Pancreas (tissue), 10 donors: ENCODE data around the gene PIP5K1B. TPM values are rescaled to one million over a fixed set of nuclear protein-coding genes. Genes with fewer than 3 reads are reported as not detected.

ENCODE experiments used
- ATAC-seq, 4 donors: fragments of 200-7000 bp; cut with Tn5 transposase; one replicate each; pipeline versions ENCODE4 v1.8.0 to v1.9.1; 2020; ENCODE audit warnings: mild to moderate bottlenecking in 4 of 4, moderate library complexity in 4 of 4
- DNase-seq, 6 donors: peaks; one replicate each; pipeline ENCODE4 v3.0.0-alpha.2; 2020
- FAIRE-seq: peaks from 2 replicates; lab custom pipeline; 2012; peaks lifted over from hg19 to GRCh38; lab: Jason Lieb, UNC
- H3K27ac ChIP-seq, 4 donors: fragments of 200-600 bp; sonication (generic); 1 replicate in 3 of 4; 2 replicates in 1 of 4; pipeline versions ENCODE4 v1.5.0 to v1.8.0; 2020
- H3K27me3 ChIP-seq, 4 donors: fragments of 200-600 bp; one replicate each; pipeline ENCODE4 v1.8.0; 2021
- H3K36me3 ChIP-seq, 3 donors: fragments of 200-600 bp; sonication (generic) in 1 of 3; one replicate each; pipeline versions ENCODE4 v1.5.0 to v1.8.0; 2020 to 2021
- H3K4me1 ChIP-seq, 3 donors: fragments of 200-600 bp; one replicate each; pipeline ENCODE4 v1.8.0; 2021
- H3K4me3 ChIP-seq, 4 donors: fragments of 200-600 bp; sonication (generic) in 2 of 4; one replicate each; pipeline versions ENCODE4 v1.5.0 to v1.8.0; 2020 to 2021
- H3K9me3 ChIP-seq, 4 donors: fragments of 200-600 bp; one replicate each; pipeline ENCODE4 v1.8.0; 2021
- WGBS, 2 donors: extraction: QIAGEN DNeasy Blood & Tissue Kit; methylation state at CpG; one replicate each; pipeline ENCODE4 v1.1.7; 2013; 5-methylcytosine and 5-hydroxymethylcytosine counted together
- intact Hi-C, 3 donors: fragments of 100-400 bp; cut with DNase I; formaldehyde crosslinking; loops; one replicate each; pipeline versions ENCODE4 v1.11.1 to v1.14.2; 2022
- polyA plus RNA-seq, 2 donors: library from polyadenylated mRNA; stranded (reverse); fragments of 200-250 nt; gene quantifications; one replicate each; pipeline ENCODE4 v1.2.3, GENCODE V29; 2013
- total RNA-seq, 6 donors: library from RNA; stranded (reverse); fragmentation: NEBNext Ultra II Directional in 4 of 6; extraction: Animal tissue kit (Norgen Biotek cat#: 25700) in 4 of 6; gene quantifications; one replicate each; pipeline versions ENCODE4 v1.2.1 to v1.2.4, GENCODE V29; 2021 to 2023
- TF ChIP-seq, protein P1 (sequence below), 4 donors: fragments of 200-600 bp; sonication (generic) in 3 of 4; IDR thresholded peaks; one replicate each; pipeline versions ENCODE4 v1.5.0 to v1.8.0; 2021; ENCODE audit warnings: antibody characterized with exemption in 4 of 4
- donor health status: healthy with polysubstance abuse.
- donor health status: DM: no; HTN: no; CAD: no; lungs with moderate emphysema.
- donor health status: DM: no; HTN: no; CAD: no.
- donor health status: control.
- donor health status: control.
- donor health status: Bipolar disorder and iron deficiency.
- donor health status: DM: yes; HTN: yes; CAD: no.
- donor health status: DM: no; HTN: no; CAD: no.
- donor health status: DM: no; HTN: no; CAD: no.
- donor health status: DM: yes; HTN: yes; CAD: no.

The PIP5K1B gene
- total and polyA plus RNA-seq, 8 donors = 1.3 to 6.9 (median 6.2) TPM

DNA sequence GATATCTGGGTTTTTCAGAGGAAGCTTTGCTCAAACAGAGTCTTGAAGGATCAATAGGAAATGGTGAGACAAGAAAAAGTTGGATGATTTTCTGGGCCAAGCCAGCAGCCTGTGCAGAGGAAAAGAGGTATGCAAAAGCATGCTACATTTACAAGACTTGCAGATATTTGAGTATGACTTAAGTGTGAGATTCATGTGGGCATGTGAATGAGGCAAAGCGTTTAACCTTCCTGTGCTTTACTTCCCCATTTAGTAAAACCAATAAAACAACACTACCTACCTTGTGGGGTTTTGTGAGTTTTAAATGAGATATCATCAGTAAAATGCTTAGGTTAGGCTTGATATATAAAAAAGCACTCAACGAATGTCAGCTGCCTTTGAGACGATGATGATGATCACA, 58.1 kb downstream of the PIP5K1B start:
- no peaks in the 10 kb centered on the region for H3K27me3 ChIP-seq
- no peaks in the 10 kb centered on the region for H3K36me3 ChIP-seq
- no peaks in the 10 kb centered on the region for H3K9me3 ChIP-seq
- TF ChIP-seq, protein P1, sequence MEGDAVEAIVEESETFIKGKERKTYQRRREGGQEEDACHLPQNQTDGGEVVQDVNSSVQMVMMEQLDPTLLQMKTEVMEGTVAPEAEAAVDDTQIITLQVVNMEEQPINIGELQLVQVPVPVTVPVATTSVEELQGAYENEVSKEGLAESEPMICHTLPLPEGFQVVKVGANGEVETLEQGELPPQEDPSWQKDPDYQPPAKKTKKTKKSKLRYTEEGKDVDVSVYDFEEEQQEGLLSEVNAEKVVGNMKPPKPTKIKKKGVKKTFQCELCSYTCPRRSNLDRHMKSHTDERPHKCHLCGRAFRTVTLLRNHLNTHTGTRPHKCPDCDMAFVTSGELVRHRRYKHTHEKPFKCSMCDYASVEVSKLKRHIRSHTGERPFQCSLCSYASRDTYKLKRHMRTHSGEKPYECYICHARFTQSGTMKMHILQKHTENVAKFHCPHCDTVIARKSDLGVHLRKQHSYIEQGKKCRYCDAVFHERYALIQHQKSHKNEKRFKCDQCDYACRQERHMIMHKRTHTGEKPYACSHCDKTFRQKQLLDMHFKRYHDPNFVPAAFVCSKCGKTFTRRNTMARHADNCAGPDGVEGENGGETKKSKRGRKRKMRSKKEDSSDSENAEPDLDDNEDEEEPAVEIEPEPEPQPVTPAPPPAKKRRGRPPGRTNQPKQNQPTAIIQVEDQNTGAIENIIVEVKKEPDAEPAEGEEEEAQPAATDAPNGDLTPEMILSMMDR (IDR thresholded peaks at IDR 0.05) = no peak
- ATAC-seq (no peak), DNase-seq (no peak), FAIRE-seq (no peak)
- no peaks in the 10 kb centered on the region for H3K4me1 ChIP-seq
- WGBS, 2 donors = 87 to 94% methylated on average over 3 of the region's 3 CpGs
- intact Hi-C loops = no loop called here
- H3K4me3 ChIP-seq = no peak overlapping the region
- H3K27ac ChIP-seq = no peak overlapping the region

GRCh38 chr9:68768619-68769018, 63.6 kb downstream of the PIP5K1B start:
- ATAC-seq (no peak), FAIRE-seq (no peak), DNase-seq (no peak)
- Histone ChIP-seq H3K4me1 (no peaks in the 10 kb centered on the region), H3K9me3 (no peaks in the 10 kb centered on the region), H3K27me3 (no peaks in the 10 kb centered on the region), H3K36me3 (no peaks in the 10 kb centered on the region), H3K4me3 (no peak overlapping the region), H3K27ac (no peak overlapping the region)
- intact Hi-C loops = no loop called here
- WGBS, 2 donors = 80 to 83% methylated on average over 3 of the region's 3 CpGs
- TF ChIP-seq, protein P1 (IDR thresholded peaks at IDR 0.05) = no peak

GRCh38 chr9:68769852-68770251, 64.8 kb downstream of the PIP5K1B start:
- H3K4me1 ChIP-seq = no peaks in the 10 kb centered on the region
- DNase-seq = no peak
- no peak for ATAC-seq
- no peaks in the 10 kb centered on the region for H3K36me3 ChIP-seq
- H3K27me3 ChIP-seq = no peaks in the 10 kb centered on the region
- whole genome bisulfite sequencing, 2 donors = 92 to 95% methylated on average over 5 of the region's 5 CpGs
- no peak overlapping the region for H3K27ac ChIP-seq
- TF ChIP-seq, protein P1 (IDR thresholded peaks at IDR 0.05) = no peak
- intact Hi-C loops = no loop called here
- FAIRE-seq = no peak
- H3K4me3 ChIP-seq = no peak overlapping the region
- no peaks in the 10 kb centered on the region for H3K9me3 ChIP-seq

DNA sequence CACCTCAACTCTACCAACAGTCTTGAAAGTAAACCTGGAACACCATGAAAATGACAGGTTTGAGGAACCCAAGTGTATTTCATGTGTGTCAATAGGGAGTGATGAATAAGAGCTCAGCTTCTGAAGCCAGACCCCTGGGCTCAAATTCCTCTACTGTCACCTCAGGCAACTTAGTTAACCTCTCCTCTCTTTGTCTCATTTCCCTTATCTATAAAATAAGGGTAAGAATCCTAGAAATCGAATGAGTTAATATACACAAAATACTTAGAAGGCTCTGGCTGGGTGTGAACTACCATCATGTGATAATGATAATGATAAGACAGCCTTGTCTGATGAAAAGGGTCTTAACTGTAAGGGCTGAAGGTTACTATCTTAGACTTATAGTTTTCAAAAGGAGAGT, 66.3 kb downstream of the PIP5K1B start:
- intact Hi-C loops = no loop called here
- FAIRE-seq = no peak
- TF ChIP-seq, protein P1 (IDR thresholded peaks at IDR 0.05) = no peak
- no peaks in the 10 kb centered on the region for H3K9me3 ChIP-seq
- no peak for DNase-seq
- H3K27ac ChIP-seq = no peak overlapping the region
- H3K36me3 ChIP-seq = no peaks in the 10 kb centered on the region
- ATAC-seq = no peak
- WGBS, 2 donors = 56 to 62% methylated on average over 1 of the region's 1 CpG
- H3K4me3 ChIP-seq = no peak overlapping the region
- no peaks in the 10 kb centered on the region for H3K27me3 ChIP-seq
- H3K4me1 ChIP-seq = no peaks in the 10 kb centered on the region

GRCh38 chr9:68775003-68775730, 70.1 kb downstream of the PIP5K1B start:
- Histone ChIP-seq H3K27me3 (no peaks in the 10 kb centered on the region), H3K4me1 (peaks cover 6 to 7% (median 6%) of the 10 kb centered on the region in 3 donors), H3K4me3 (no peak overlapping the region), H3K9me3 (no peaks in the 10 kb centered on the region), H3K36me3 (no peaks in the 10 kb centered on the region), H3K27ac (no peak overlapping the region)
- ATAC-seq (no peak), DNase-seq (no peak), FAIRE-seq (no peak)
- 83 to 87% methylated on average over 5 of the region's 5 CpGs for WGBS, 2 donors
- intact Hi-C loops = no loop called here
- TF ChIP-seq, protein P1 (IDR thresholded peaks at IDR 0.05) = no peak
